Keratinocyte (primary cell): ENCODE results near the gene LATS2. TPM values are rescaled to one million over a fixed set of nuclear protein-coding genes. Genes with fewer than 3 reads are reported as not detected.

Experiments used
- DNase-seq: peaks from one replicate; pipeline ENCODE4 v3.0.0-alpha.2; 2011; ENCODE audit warnings: low read depth, missing footprints, low spot score
- FAIRE-seq: peaks from 2 replicates; lab custom pipeline; 2011; peaks lifted over from hg19 to GRCh38; lab: Jason Lieb, UNC
- H2AFZ ChIP-seq: 2 replicates; pipeline ENCODE4 v1.6.0; 2012; ENCODE audit warnings: low read length, control low read depth, inconsistent platforms; ENCODE audit not compliant: control insufficient read depth
- H3K27ac ChIP-seq: 2 replicates; pipeline ENCODE4 v1.5.1; 2011; ENCODE audit warnings: low read length; ENCODE audit not compliant: control insufficient read depth, insufficient read depth
- H3K27me3 ChIP-seq: 3 replicates; pipeline ENCODE4 v1.6.0; 2011; ENCODE audit warnings: low read length; ENCODE audit not compliant: control insufficient read depth, insufficient read depth; ENCODE audit errors: extremely low read depth
- H3K36me3 ChIP-seq, 2 experiments: 2 replicates in 1 of 2; 3 replicates in 1 of 2; pipeline ENCODE4 v1.5.1; 2011; ENCODE audit warnings: low read length in 2 of 2, mild to moderate bottlenecking in 1 of 2; ENCODE audit not compliant: control insufficient read depth in 2 of 2, insufficient read depth in 2 of 2; ENCODE audit errors: extremely low read depth in 1 of 2
- H3K4me1 ChIP-seq: 3 replicates; pipeline ENCODE4 v1.5.1; 2011; ENCODE audit warnings: low read length; ENCODE audit not compliant: control insufficient read depth, insufficient read depth; ENCODE audit errors: extremely low read depth
- H3K4me2 ChIP-seq: 3 replicates; pipeline ENCODE4 v1.6.0; 2011; ENCODE audit warnings: low read depth, low read length; ENCODE audit not compliant: control insufficient read depth, insufficient read depth; ENCODE audit errors: extremely low read depth
- H3K4me3 ChIP-seq, 3 experiments: fragments of 200-600 bp in 1 of 3; sonication (generic) in 1 of 3; 2 replicates in 2 of 3; 3 replicates in 1 of 3; pipeline ENCODE4 v1.5.1; 2011 to 2016; ENCODE audit warnings: low read length in 3 of 3, mild to moderate bottlenecking in 3 of 3, control low read depth in 2 of 3, inconsistent platforms in 1 of 3, low read depth in 1 of 3, mixed read lengths in 1 of 3, mixed run types in 1 of 3, moderate library complexity in 1 of 3; ENCODE audit not compliant: control insufficient read depth in 2 of 3, insufficient read depth in 2 of 3; ENCODE audit errors: extremely low read depth in 1 of 3
- H3K79me2 ChIP-seq: 2 replicates; pipeline ENCODE4 v1.6.0; 2012; ENCODE audit warnings: low read length; ENCODE audit not compliant: control insufficient read depth, insufficient read depth
- H3K9ac ChIP-seq: 3 replicates; pipeline ENCODE4 v1.6.0; 2011; ENCODE audit warnings: low read length; ENCODE audit not compliant: control insufficient read depth, insufficient read depth; ENCODE audit errors: extremely low read depth
- H3K9me1 ChIP-seq: 3 replicates; pipeline ENCODE4 v1.6.0; 2011; ENCODE audit warnings: low read length; ENCODE audit not compliant: control insufficient read depth, insufficient read depth; ENCODE audit errors: extremely low read depth
- H3K9me3 ChIP-seq: 2 replicates; pipeline ENCODE4 v1.5.1; 2012; ENCODE audit warnings: low read depth, low read length; ENCODE audit not compliant: control insufficient read depth
- H4K20me1 ChIP-seq: 3 replicates; pipeline ENCODE4 v1.6.0; 2011; ENCODE audit warnings: low read length; ENCODE audit not compliant: control insufficient read depth, insufficient read depth; ENCODE audit errors: extremely low read depth
- CTCF ChIP-seq, 3 experiments: IDR thresholded peaks in 1 of 3; conservative IDR thresholded peaks in 1 of 3; optimal IDR thresholded peaks in 1 of 3; 2 replicates in 2 of 3; 3 replicates in 1 of 3; pipeline versions ENCODE3 to v1.5.1; 2011; ENCODE audit warnings: low read length in 3 of 3, mild to moderate bottlenecking in 3 of 3, moderate library complexity in 2 of 3, control low read depth in 1 of 3, inconsistent platforms in 1 of 3; ENCODE audit not compliant: insufficient read depth in 2 of 3; ENCODE audit errors: extremely low read depth in 1 of 3
- EZH2 ChIP-seq: IDR thresholded peaks from one replicate; pipeline ENCODE4 v1.6.1; 2012; ENCODE audit warnings: inconsistent platforms, mild to moderate bottlenecking, low read length, moderate library complexity
- dilution Hi-C: fragments of 300-500 bp; cut with MboI; formaldehyde crosslinking; loops from one replicate; pipeline ENCODE4 v1.7.0; 2020; ENCODE audit warnings: low sequenced_read_pairs; ENCODE audit not compliant: extremely low pct_ligation_motif_present
- polyA plus RNA-seq, 5 experiments: library from polyadenylated mRNA; depleted of rRNA in 3 of 5; stranded (reverse) in 3 of 5; stranded (forward) in 1 of 5; unstranded in 1 of 5; fragments of >200 nt; gene quantifications; 1 replicate in 1 of 5; 2 replicates in 3 of 5; 3 replicates in 1 of 5; pipeline versions ENCODE4 v1.2.1 to v1.2.3, GENCODE V29; 2011 to 2012; ENCODE audit warnings: missing spikeins in 2 of 5, low read depth in 1 of 5, low replicate concordance in 1 of 5

LATS2 gene
- polyA plus RNA-seq, 1 donor (not counting 4 experiments of a cell fraction or from before 2014, with no cell fraction given), result 6.7 TPM

DNA sequence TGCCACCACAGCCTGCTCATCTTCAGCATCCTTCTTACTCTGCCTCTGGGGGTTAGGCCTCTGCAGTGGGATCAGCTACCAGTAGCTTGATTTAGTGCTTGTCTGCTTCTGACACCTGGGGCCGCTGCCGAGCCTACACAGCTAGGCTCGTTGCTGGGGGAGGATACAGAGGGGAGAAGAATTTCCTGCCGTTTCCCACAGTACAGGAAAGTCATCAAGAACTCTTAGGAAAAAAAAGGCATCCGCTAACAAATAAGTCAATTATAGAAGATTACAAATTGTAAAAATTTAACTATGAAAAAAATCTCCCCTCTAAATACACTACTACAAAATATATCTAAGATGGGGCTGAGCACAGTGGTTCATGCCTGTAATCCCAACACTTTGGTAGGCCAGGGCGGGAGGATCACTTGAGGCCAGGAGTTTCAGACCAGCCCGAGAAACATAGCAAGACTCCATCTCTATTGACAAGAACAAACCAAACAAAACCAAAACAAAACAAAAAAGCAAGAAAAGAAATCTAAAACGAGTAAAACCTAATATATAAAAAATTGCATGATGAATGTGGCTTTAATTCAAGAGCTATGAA, 26.7 kb downstream of the LATS2 start:
- Histone ChIP-seq H3K9ac (no peak overlapping the region), H3K79me2 (peaks cover 91% of the 10 kb centered on the region), H3K27me3 (no peaks in the 10 kb centered on the region), H3K4me2 (no peak overlapping the region), H3K4me1 (peaks cover 24% of the 10 kb centered on the region), H3K27ac (no peak overlapping the region), H3K9me1 (peaks cover 6% of the 10 kb centered on the region), H2AFZ (no peak overlapping the region), H3K36me3 (peaks cover 0 to 1% of the 10 kb centered on the region in 2 experiments), H3K4me3 (no peak overlapping the region), H3K9me3 (no peaks in the 10 kb centered on the region), H4K20me1 (peaks cover 19% of the 10 kb centered on the region)
- TF ChIP-seq EZH2 (no peak), CTCF (optimal IDR thresholded peaks at IDR 0.05 in 1 of 3, IDR thresholded peaks at IDR 0.05 in 1 of 3, conservative IDR thresholded peaks at IDR 0.05 in 1 of 3; ENCODE audit: extremely low read depth in 1 of 3, insufficient read depth in 2 of 3, low read length in 3 of 3) (no peak)
- dilution Hi-C loops, result no loop called here
- DNase-seq (no peak), FAIRE-seq (no peak)

DNA sequence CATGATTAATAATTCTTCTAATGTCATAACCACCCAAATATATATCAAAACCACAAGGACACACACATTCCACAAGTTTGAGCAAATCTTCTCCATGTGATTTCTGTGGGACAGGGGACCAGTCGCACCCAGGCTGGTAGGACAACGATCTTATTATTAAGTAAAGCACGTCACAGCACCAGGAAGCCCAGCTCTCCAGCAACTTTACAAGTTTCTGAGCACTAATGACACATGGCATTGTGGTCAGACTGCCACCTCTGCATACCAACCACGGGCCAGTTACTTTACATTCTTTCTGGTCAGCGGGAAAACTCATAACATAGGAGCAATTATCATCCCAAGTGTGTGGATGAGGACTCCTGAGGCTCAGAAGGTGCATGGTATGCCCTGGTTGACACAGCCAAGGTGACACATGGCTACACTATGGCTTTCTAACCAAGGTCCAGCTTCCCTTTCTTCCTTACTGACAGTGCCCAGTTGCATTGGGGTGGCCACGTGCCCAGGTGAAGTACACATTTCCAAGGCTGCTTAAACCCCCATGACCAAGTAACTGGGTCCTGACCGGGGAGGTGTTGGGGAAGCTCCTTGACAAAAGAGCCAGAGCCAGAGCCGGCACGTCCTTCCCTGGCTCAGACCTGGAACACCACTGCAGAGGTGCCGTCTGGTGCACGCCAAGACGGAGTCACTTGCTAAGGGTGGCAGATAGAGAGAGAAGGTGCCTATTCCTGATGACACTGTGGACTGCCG, 27.4 kb downstream of the LATS2 start:
- peaks cover 19% of the 10 kb centered on the region for H3K4me1 ChIP-seq
- H3K4me3 ChIP-seq, result no peak overlapping the region
- H3K4me2 ChIP-seq, result peak overlapping the region; percentile 44
- H3K9me1 ChIP-seq, result peaks cover 6% of the 10 kb centered on the region
- peaks cover 15% of the 10 kb centered on the region for H4K20me1 ChIP-seq
- no peak overlapping the region for H3K9ac ChIP-seq
- no peaks in the 10 kb centered on the region for H3K27me3 ChIP-seq
- FAIRE-seq, result no peak
- dilution Hi-C loops, result no loop called here
- TF ChIP-seq EZH2 (no peak), CTCF (optimal IDR thresholded peaks at IDR 0.05 in 1 of 3, IDR thresholded peaks at IDR 0.05 in 1 of 3, conservative IDR thresholded peaks at IDR 0.05 in 1 of 3; ENCODE audit: extremely low read depth in 1 of 3, insufficient read depth in 2 of 3, low read length in 3 of 3) (no peak)
- no peak for DNase-seq
- H3K9me3 ChIP-seq, result no peaks in the 10 kb centered on the region
- H3K79me2 ChIP-seq, result peaks cover 90% of the 10 kb centered on the region
- H3K27ac ChIP-seq, result peak overlapping the region; percentile 1
- no peak overlapping the region for H2AFZ ChIP-seq
- H3K36me3 ChIP-seq, result peaks cover 0 to 1% of the 10 kb centered on the region in 2 experiments
